KMS-11 (cell line): Measurements from ENCODE around the gene REPS2.

Source experiments
- H2AFZ ChIP-seq: fragments of 200-600 bp; sonication (generic); 2 replicates; pipeline ENCODE4 v1.6.1; 2016; ENCODE audit warnings: antibody characterized with exemption, mixed run types, low read depth
- H3K27ac ChIP-seq: fragments of 200-600 bp; sonication (generic); 2 replicates; pipeline ENCODE4 v1.6.1; 2016; ENCODE audit warnings: mild to moderate bottlenecking, mixed run types
- H3K27me3 ChIP-seq: fragments of 200-600 bp; sonication (generic); 2 replicates; pipeline ENCODE4 v1.6.1; 2017; ENCODE audit warnings: mild to moderate bottlenecking, low read depth, mixed run types, moderate library complexity; ENCODE audit not compliant: insufficient read depth
- H3K36me3 ChIP-seq: fragments of 200-600 bp; sonication (generic); 2 replicates; pipeline ENCODE4 v1.6.1; 2017; ENCODE audit warnings: mild to moderate bottlenecking, mixed run types; ENCODE audit not compliant: insufficient read depth
- H3K4me1 ChIP-seq: fragments of 200-600 bp; sonication (generic); 2 replicates; pipeline ENCODE4 v1.6.1; 2016; ENCODE audit warnings: mild to moderate bottlenecking, low read depth, mixed run types; ENCODE audit not compliant: poor library complexity, severe bottlenecking
- H3K4me2 ChIP-seq: fragments of 200-600 bp; sonication (generic); 2 replicates; pipeline ENCODE4 v1.7.0; 2016; ENCODE audit warnings: mild to moderate bottlenecking, mixed run types
- H3K4me3 ChIP-seq: fragments of 200-600 bp; sonication (generic); IDR thresholded peaks from 2 replicates; pipeline ENCODE4 v1.6.1; 2017; ENCODE audit warnings: low read depth, low read length, mixed read lengths; ENCODE audit not compliant: insufficient read depth
- H3K79me2 ChIP-seq: fragments of 200-600 bp; sonication (generic); 2 replicates; pipeline ENCODE4 v1.6.1; 2016; ENCODE audit warnings: low read depth, mixed run types; ENCODE audit not compliant: insufficient read depth
- H3K9ac ChIP-seq: fragments of 200-600 bp; sonication (generic); 2 replicates; pipeline ENCODE4 v1.6.1; 2016; ENCODE audit warnings: mild to moderate bottlenecking, mixed run types
- H4K20me1 ChIP-seq: fragments of 200-600 bp; sonication (generic); 2 replicates; pipeline ENCODE4 v1.6.1; 2016; ENCODE audit warnings: mild to moderate bottlenecking, mixed run types; ENCODE audit not compliant: insufficient read depth
- TF ChIP-seq, protein P1 (sequence below): fragments of 200-600 bp; sonication (generic); conservative IDR thresholded peaks from 2 replicates; pipeline ENCODE4 v1.6.1; 2017; ENCODE audit warnings: low read depth, mild to moderate bottlenecking, antibody characterized with exemption, low read length, moderate library complexity, mixed read lengths

Gene REPS2

DNA sequence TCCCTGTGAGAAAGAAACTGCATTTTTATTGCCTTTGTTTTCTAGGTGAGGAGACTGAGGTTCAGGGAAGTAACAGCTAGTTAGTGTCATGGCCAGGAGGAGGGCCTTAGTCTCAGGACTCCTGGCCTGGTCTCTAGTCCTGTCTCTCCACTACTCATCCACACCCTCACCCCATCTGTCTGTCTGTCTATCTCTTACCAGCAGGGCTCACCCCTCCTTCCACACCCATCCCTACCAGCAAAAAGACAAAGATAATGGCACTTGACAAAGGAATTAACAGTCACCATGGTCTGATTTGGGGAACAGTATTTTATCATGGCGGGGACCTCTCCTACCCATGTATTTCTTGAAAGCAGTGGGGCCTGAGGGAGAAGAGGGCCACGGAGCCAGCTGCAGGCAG, 125.8 kb downstream of the REPS2 start:
- Histone ChIP-seq H3K4me2 (no peak overlapping the region), H3K9ac (no peak overlapping the region), H3K36me3 (no peaks in the 10 kb centered on the region), H2AFZ (no peak overlapping the region), H3K79me2 (no peaks in the 10 kb centered on the region), H4K20me1 (no peaks in the 10 kb centered on the region), H3K4me1 (no peaks in the 10 kb centered on the region), H3K4me3 (no peak overlapping the region), H3K27ac (no peak overlapping the region), H3K27me3 (no peaks in the 10 kb centered on the region)
- TF ChIP-seq, protein P1, sequence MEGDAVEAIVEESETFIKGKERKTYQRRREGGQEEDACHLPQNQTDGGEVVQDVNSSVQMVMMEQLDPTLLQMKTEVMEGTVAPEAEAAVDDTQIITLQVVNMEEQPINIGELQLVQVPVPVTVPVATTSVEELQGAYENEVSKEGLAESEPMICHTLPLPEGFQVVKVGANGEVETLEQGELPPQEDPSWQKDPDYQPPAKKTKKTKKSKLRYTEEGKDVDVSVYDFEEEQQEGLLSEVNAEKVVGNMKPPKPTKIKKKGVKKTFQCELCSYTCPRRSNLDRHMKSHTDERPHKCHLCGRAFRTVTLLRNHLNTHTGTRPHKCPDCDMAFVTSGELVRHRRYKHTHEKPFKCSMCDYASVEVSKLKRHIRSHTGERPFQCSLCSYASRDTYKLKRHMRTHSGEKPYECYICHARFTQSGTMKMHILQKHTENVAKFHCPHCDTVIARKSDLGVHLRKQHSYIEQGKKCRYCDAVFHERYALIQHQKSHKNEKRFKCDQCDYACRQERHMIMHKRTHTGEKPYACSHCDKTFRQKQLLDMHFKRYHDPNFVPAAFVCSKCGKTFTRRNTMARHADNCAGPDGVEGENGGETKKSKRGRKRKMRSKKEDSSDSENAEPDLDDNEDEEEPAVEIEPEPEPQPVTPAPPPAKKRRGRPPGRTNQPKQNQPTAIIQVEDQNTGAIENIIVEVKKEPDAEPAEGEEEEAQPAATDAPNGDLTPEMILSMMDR = no peak

DNA sequence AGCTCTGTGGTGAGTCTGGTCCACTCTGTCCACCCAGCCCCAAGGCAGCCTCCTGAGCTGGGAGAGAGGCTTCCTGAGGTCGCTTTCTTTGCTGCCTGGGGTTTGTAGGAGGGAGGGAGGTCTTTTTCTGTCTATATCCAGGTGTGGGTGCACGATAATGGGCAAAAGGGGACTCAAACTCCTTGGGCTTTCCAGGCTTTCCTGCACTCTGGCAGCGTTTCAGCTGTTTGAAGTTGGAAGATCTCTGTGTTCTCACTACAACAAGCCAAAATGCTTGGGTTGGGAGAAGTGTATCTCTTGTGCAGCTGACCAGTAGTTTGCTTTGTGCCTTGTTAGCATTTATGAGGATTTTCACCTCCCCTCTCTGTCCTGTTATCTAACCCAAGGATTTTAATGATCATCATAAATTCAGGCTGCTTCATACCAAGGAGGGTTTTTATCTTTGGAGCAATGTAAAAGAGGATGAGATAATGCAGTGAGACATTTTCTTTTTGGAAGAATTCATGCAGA, 126.3 kb downstream of the REPS2 start:
- Histone ChIP-seq H3K4me1 (no peaks in the 10 kb centered on the region), H4K20me1 (no peaks in the 10 kb centered on the region), H3K27me3 (no peaks in the 10 kb centered on the region), H3K4me2 (no peak overlapping the region), H3K36me3 (no peaks in the 10 kb centered on the region), H2AFZ (no peak overlapping the region), H3K9ac (no peak overlapping the region), H3K4me3 (no peak overlapping the region), H3K79me2 (no peaks in the 10 kb centered on the region), H3K27ac (no peak overlapping the region)
- TF ChIP-seq, protein P1 = no peak

GRCh38 chrX:17075004-17075403, 128.5 kb downstream of the REPS2 start:
- H3K36me3 ChIP-seq = no peaks in the 10 kb centered on the region
- H3K27me3 ChIP-seq = no peaks in the 10 kb centered on the region
- no peak overlapping the region for H2AFZ ChIP-seq
- H3K9ac ChIP-seq = no peak overlapping the region
- H3K4me1 ChIP-seq = no peaks in the 10 kb centered on the region
- TF ChIP-seq, protein P1 = no peak
- no peak overlapping the region for H3K27ac ChIP-seq
- H3K4me3 ChIP-seq = no peak overlapping the region
- H3K4me2 ChIP-seq = no peak overlapping the region
- no peaks in the 10 kb centered on the region for H3K79me2 ChIP-seq
- no peaks in the 10 kb centered on the region for H4K20me1 ChIP-seq

DNA sequence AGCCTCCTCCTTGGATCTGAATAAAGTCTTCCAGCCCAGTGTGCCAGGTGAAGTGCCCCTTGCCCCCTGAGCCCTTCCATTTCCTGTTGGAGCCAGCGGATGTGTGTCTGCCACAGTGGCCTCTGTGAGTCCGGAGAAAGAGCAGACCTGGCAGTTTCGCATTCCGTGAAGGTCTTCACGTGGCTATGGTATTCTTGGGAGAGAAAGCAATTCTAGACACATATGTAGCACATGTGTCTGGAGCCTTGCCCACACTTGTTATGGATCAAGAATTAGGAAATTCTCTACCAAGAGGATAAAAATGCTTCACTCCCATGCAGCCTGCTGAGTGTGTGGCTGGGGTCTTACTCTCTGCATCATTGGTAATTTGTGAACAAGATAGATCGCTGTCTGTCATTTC, 130.9 kb downstream of the REPS2 start:
- no peaks in the 10 kb centered on the region for H3K36me3 ChIP-seq
- no peak overlapping the region for H3K4me3 ChIP-seq
- no peaks in the 10 kb centered on the region for H3K27me3 ChIP-seq
- H3K79me2 ChIP-seq = no peaks in the 10 kb centered on the region
- H3K4me1 ChIP-seq = no peaks in the 10 kb centered on the region
- H3K27ac ChIP-seq = no peak overlapping the region
- TF ChIP-seq, protein P1 = no peak
- H3K9ac ChIP-seq = no peak overlapping the region
- H3K4me2 ChIP-seq = no peak overlapping the region
- H2AFZ ChIP-seq = no peak overlapping the region
- H4K20me1 ChIP-seq = no peaks in the 10 kb centered on the region
